ENCODE data around the gene BARHL2. TPM values are rescaled to one million over a fixed set of nuclear protein-coding genes. Genes with fewer than 3 reads are reported as not detected.

The BARHL2 gene
- total and polyA plus RNA-seq, 2 of the 4 experiments (the other 2 are of a cell fraction): not detected

DNA sequence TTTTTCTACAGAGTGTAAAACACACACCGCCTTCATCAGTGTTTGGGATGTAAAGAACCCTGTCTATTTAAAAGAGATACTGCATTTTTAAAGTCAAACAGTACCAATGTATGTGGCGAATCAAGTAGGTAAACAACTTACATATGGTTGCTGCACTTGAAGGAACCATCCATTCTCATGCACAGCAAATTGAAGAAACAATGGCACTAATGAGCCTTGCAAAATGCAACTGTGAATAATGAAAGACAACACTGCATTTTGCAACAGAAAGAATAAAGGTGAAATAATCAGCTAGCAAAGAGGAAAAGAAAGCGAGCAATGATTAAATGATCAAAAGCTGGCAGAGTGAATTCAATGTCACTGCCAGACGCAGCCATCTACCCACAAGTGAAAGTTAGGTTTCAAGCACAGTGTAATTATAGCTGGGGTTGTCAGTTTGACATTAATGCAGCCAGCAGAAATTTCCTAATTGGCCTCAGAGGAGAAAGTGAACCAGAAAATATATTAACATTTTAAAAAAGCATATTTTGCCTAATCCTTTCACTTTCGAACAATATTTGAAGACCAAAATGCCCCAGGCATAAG, 10.9 kb upstream of the BARHL2 start:
- Histone ChIP-seq H3K4me1 (ENCODE audit: control insufficient read depth, insufficient read depth, low read length) (0 out of 2 replicates have a peak, but pooled peaks cover 1% of the 10 kb centered on the region), H2BK5ac (ENCODE audit: low read depth, low read length, poor library complexity, severe bottlenecking) (no peak overlapping the region), H3K9ac (ENCODE audit: low read depth, low read length) (no peak overlapping the region), H2BK15ac (ENCODE audit: low read depth, low read length) (no peak overlapping the region), H4K20me1 (ENCODE audit: insufficient read depth, low read length) (no peaks in the 10 kb centered on the region), H4K91ac (ENCODE audit: insufficient read depth, low read depth, low read length) (no peak overlapping the region), H2BK120ac (ENCODE audit: low read depth, low read length) (no peak overlapping the region), H2AK9ac (replicated peaks; ENCODE audit: low read depth, low read length, poor library complexity) (no peak overlapping the region), H3K36me3 (ENCODE audit: control insufficient read depth, insufficient read depth, low read length) (no peaks in the 10 kb centered on the region), H2AFZ (replicated peaks; ENCODE audit: low read length, poor library complexity) (no peak overlapping the region), H3K23ac (ENCODE audit: low read depth, low read length) (no peak overlapping the region), H3K79me1 (ENCODE audit: low read depth in 1 of 2, low read length in 2 of 2) (no peaks in the 10 kb centered on the region), H3K4me3 (ENCODE audit: insufficient read depth, low read depth, low read length) (no peak overlapping the region), H4K5ac (ENCODE audit: low read depth, low read length) (no peak overlapping the region), H2AK5ac (ENCODE audit: low read depth, low read length) (no peak overlapping the region), H3K56ac (ENCODE audit: extremely low read depth, insufficient read depth, low read length) (no peak overlapping the region), H3K27me3 (ENCODE audit: control insufficient read depth, insufficient read depth, low read length) (peaks cover 91% of the 10 kb centered on the region), H4K8ac (ENCODE audit: low read depth in 2 of 2, low read length in 2 of 2) (no peak overlapping the region), H3K14ac (replicated peaks; ENCODE audit: low read depth, low read length) (no peak overlapping the region), H2BK20ac (ENCODE audit: low read depth, low read length) (no peak overlapping the region), H3K4me2 (ENCODE audit: low read depth, low read length) (no peak overlapping the region), H3K27ac (ENCODE audit: insufficient read depth, low read length) (no peak overlapping the region), H3K4ac (ENCODE audit: low read depth, low read length) (no peak overlapping the region), H3K9me3 (ENCODE audit: control insufficient read depth, insufficient read depth, low read length) (peaks cover 12% of the 10 kb centered on the region; the same call in 1 of the 2 replicates), H3K18ac (ENCODE audit: low read depth, low read length) (no peak overlapping the region), H3K9me1 (ENCODE audit: insufficient read depth, low read length) (no peaks in the 10 kb centered on the region)
- ChIA-PET POLR2A (ENCODE audit: unreplicated experiment) (no interaction called here), CTCF (no interaction called here)
- WGBS, 2 experiments (ENCODE audit: extremely low coverage in 2 of 2, insufficient read length in 1 of 2): no CpG with 5 or more reads among the region's 5 CpGs
- intact Hi-C loops (cut with micrococcal nuclease): loop anchor here (5.0 to 10.0 kb wide), 2 partner anchors 124 to 547 kb away; no protein-coding TSS in a partner anchor
- BruUV-seq (replicated peaks): no TSS peak
- in situ Hi-C loops (cut with MboI; ENCODE audit: low sequenced_read_pairs): loop anchor here (10.0 kb wide), 2 partner anchors 237 to 437 kb away; no protein-coding TSS in a partner anchor
- ATAC-seq (ENCODE audit: low read depth) (no peak), DNase-seq (no peak)
- dilution Hi-C loops (cut with HindIII; ENCODE audit: low sequenced_read_pairs, unreplicated experiment): no loop called here
- TF ChIP-seq SMC3 (IDR thresholded peaks at IDR 0.05; ENCODE audit: low read depth, low read length) (no peak), FOS (IDR thresholded peaks at IDR 0.05; ENCODE audit: low read depth, low read length) (no peak), CEBPB (IDR thresholded peaks at IDR 0.05; ENCODE audit: low read depth, low read length) (no peak), MAFK (IDR thresholded peaks at IDR 0.05; ENCODE audit: low read depth, low read length) (no peak), RAD21 (IDR thresholded peaks at IDR 0.05; ENCODE audit: low read length) (no peak), NFE2L2 (IDR thresholded peaks at IDR 0.05; ENCODE audit: low read depth, low read length) (no peak), CHD1 (IDR thresholded peaks at IDR 0.05; ENCODE audit: low read depth, low read length) (no peak), BHLHE40 (IDR thresholded peaks at IDR 0.05; ENCODE audit: low read depth, low read length) (no peak), RFX5 (IDR thresholded peaks at IDR 0.05; ENCODE audit: low read depth, low read length) (no peak), MXI1 (IDR thresholded peaks at IDR 0.05; ENCODE audit: borderline replicate concordance, low read depth, low read length) (no peak)
- TF ChIP-seq, protein P1, sequence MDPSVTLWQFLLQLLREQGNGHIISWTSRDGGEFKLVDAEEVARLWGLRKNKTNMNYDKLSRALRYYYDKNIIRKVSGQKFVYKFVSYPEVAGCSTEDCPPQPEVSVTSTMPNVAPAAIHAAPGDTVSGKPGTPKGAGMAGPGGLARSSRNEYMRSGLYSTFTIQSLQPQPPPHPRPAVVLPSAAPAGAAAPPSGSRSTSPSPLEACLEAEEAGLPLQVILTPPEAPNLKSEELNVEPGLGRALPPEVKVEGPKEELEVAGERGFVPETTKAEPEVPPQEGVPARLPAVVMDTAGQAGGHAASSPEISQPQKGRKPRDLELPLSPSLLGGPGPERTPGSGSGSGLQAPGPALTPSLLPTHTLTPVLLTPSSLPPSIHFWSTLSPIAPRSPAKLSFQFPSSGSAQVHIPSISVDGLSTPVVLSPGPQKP (IDR thresholded peaks at IDR 0.05; ENCODE audit: borderline replicate concordance, low read depth, low read length): no peak
- TF ChIP-seq, protein P2, sequence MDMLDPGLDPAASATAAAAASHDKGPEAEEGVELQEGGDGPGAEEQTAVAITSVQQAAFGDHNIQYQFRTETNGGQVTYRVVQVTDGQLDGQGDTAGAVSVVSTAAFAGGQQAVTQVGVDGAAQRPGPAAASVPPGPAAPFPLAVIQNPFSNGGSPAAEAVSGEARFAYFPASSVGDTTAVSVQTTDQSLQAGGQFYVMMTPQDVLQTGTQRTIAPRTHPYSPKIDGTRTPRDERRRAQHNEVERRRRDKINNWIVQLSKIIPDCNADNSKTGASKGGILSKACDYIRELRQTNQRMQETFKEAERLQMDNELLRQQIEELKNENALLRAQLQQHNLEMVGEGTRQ (IDR thresholded peaks at IDR 0.05; ENCODE audit: low read depth, low read length): no peak

Measured in IMR-90 (cell line).